Skeletal muscle satellite cell (primary cell): ENCODE data around the gene TK1. TPM values are rescaled to one million over a fixed set of nuclear protein-coding genes. Genes with fewer than 3 reads are reported as not detected.
A peak's percentile ranks its signal among the peaks of the same experiment; 100 is the strongest.

Experiments
- H3K27me3 ChIP-seq: 2 replicates; pipeline ENCODE4 v1.7.0; 2013; ENCODE audit warnings: low read length; ENCODE audit not compliant: control insufficient read depth, insufficient read depth
- H3K36me3 ChIP-seq: 2 replicates; pipeline ENCODE4 v1.7.0; 2013; ENCODE audit warnings: mild to moderate bottlenecking, control low read depth, low read length; ENCODE audit not compliant: insufficient read depth
- H3K4me1 ChIP-seq: 2 replicates; pipeline ENCODE4 v1.7.0; 2013; ENCODE audit warnings: low read length; ENCODE audit not compliant: control insufficient read depth, insufficient read depth
- H3K4me2 ChIP-seq: 2 replicates; pipeline ENCODE4 v1.7.0; 2013; ENCODE audit warnings: mild to moderate bottlenecking, low read length
- H3K4me3 ChIP-seq: 2 replicates; pipeline ENCODE4 v1.7.0; 2013; ENCODE audit warnings: low read length
- H3K9ac ChIP-seq: 2 replicates; pipeline ENCODE4 v1.7.0; 2013; ENCODE audit warnings: mild to moderate bottlenecking, low read depth, low read length, moderate library complexity
- H3K9me3 ChIP-seq: replicated peaks from 2 replicates; pipeline ENCODE4 v1.7.0; 2013; ENCODE audit warnings: mild to moderate bottlenecking, control low read depth, low read length
- small RNA-seq: library from RNA; depleted of rRNA; stranded (forward); fragments of <200 nt; gene quantifications from one replicate; pipeline ENCODE3, GENCODE V24; 2012

TK1 gene

GRCh38 chr17:78127888-78128550 lies 58.8 kb downstream of the TK1 start:
- peaks cover 42% of the 10 kb centered on the region for H3K27me3 ChIP-seq
- no peaks in the 10 kb centered on the region for H3K36me3 ChIP-seq
- H3K4me3 ChIP-seq = peak overlapping the region; percentile 70
- peak overlapping the region; percentile 59 for H3K9ac ChIP-seq
- H3K4me2 ChIP-seq = peak overlapping the region; percentile 92
- peaks cover 18% of the 10 kb centered on the region for H3K4me1 ChIP-seq
- H3K9me3 ChIP-seq = no peaks in the 10 kb centered on the region

DNA sequence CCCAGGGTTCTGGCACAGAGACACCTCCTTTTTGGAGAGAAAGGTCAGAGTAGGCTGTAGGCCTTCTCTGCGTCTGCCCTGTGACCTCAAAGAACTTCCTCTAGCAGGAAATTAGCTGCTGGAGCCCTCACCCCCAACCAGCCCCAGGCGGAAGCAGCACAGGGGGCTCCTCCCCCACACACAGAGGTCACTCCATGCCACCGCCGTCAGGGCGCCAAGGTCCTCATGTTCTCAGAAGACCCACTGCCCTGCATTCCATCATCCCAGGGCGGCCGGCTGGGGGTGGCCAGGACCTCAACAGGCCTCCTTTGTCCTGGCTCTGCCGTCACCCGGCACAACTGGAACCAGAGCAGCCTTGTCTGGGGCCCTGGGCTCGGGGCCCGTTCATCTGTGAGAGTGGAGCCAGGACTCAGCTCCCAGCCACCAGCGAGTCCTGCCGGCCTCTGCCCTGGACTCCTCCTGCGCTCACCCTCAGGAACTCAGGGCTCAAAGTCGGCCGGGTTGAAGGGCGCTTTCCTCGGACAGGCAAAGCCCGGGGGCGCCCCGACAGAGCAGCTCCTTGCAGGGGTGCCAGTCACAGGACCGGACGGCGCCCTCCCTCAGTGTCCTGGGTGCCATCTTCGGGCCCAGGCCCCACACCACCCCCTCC lies 59.5 kb downstream of the TK1 start:
- Histone ChIP-seq H3K36me3 (no peaks in the 10 kb centered on the region), H3K27me3 (peaks cover 35% of the 10 kb centered on the region), H3K4me1 (peaks cover 18% of the 10 kb centered on the region), H3K4me2 (peak overlapping the region; percentile 92), H3K9me3 (no peaks in the 10 kb centered on the region), H3K4me3 (peak overlapping the region; percentile 70), H3K9ac (peak overlapping the region; percentile 59)

DNA sequence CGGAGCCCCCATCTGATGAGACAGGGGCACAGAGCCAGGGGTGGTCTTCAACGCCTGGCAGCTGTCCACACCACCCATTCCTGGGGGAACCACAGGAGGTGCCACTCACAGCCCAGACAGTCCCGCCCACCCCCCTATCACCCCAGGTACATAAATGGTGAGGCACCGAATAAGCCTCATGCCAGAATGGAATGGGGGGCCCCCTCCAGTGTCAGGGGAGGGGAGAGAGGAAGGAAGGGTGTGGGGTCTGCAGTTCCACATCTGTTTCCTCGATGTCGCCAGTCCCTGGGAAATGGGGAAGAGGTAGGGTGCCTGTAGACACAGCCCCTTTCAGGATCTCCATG lies 60.0 kb downstream of the TK1 start:
- no peak overlapping the region for H3K9ac ChIP-seq

GRCh38 chr17:78125976-78126894 lies 60.6 kb downstream of the TK1 start:
- H3K4me2 ChIP-seq = no peak overlapping the region
- peaks cover 12% of the 10 kb centered on the region for H3K4me1 ChIP-seq
- no peak overlapping the region for H3K9ac ChIP-seq
- no peaks in the 10 kb centered on the region for H3K9me3 ChIP-seq
- no peak overlapping the region for H3K4me3 ChIP-seq
- H3K36me3 ChIP-seq = no peaks in the 10 kb centered on the region
- H3K27me3 ChIP-seq = peaks cover 29% of the 10 kb centered on the region

More for the DNA sequence above, 60.0 kb downstream of the TK1 start:
- Histone ChIP-seq H3K36me3 (no peaks in the 10 kb centered on the region), H3K4me3 (no peak overlapping the region), H3K9me3 (no peaks in the 10 kb centered on the region), H3K27me3 (peaks cover 32% of the 10 kb centered on the region), H3K4me2 (no peak overlapping the region), H3K4me1 (peaks cover 18% of the 10 kb centered on the region)

- H3K9ac ChIP-seq = no peak overlapping the region
- H3K4me1 ChIP-seq = peaks cover 12% of the 10 kb centered on the region
- H3K36me3 ChIP-seq = no peaks in the 10 kb centered on the region
- no peak overlapping the region for H3K4me3 ChIP-seq
- peaks cover 23% of the 10 kb centered on the region for H3K27me3 ChIP-seq
- no peak overlapping the region for H3K4me2 ChIP-seq
- no peaks in the 10 kb centered on the region for H3K9me3 ChIP-seq
Observed at GRCh38 chr17:78125138-78125913, 61.5 kb downstream of the TK1 start.

GRCh38 chr17:78124836-78125137 lies 62.1 kb downstream of the TK1 start:
- Histone ChIP-seq H3K4me3 (no peak overlapping the region), H3K4me2 (no peak overlapping the region), H3K4me1 (peaks cover 12% of the 10 kb centered on the region), H3K9me3 (no peaks in the 10 kb centered on the region), H3K9ac (no peak overlapping the region), H3K36me3 (no peaks in the 10 kb centered on the region), H3K27me3 (peaks cover 20% of the 10 kb centered on the region)

Small RNA genes within 50 kb of the gene (small RNA-seq; reads per million reads assigned to genes)
- gene AC087645.1 = not detected
